Keratinocyte (primary cell): ENCODE results near the gene GHRHR. TPM values are rescaled to one million over a fixed set of nuclear protein-coding genes. Genes with fewer than 3 reads are reported as not detected.

Experiments
- DNase-seq: peaks from one replicate; pipeline ENCODE4 v3.0.0-alpha.2; 2011; ENCODE audit warnings: low read depth, missing footprints, low spot score
- FAIRE-seq: peaks from 2 replicates; lab custom pipeline; 2011; peaks lifted over from hg19 to GRCh38; lab: Jason Lieb, UNC
- H2AFZ ChIP-seq: 2 replicates; pipeline ENCODE4 v1.6.0; 2012; ENCODE audit warnings: low read length, control low read depth, inconsistent platforms; ENCODE audit not compliant: control insufficient read depth
- H3K27ac ChIP-seq: 2 replicates; pipeline ENCODE4 v1.5.1; 2011; ENCODE audit warnings: low read length; ENCODE audit not compliant: control insufficient read depth, insufficient read depth
- H3K27me3 ChIP-seq: 3 replicates; pipeline ENCODE4 v1.6.0; 2011; ENCODE audit warnings: low read length; ENCODE audit not compliant: control insufficient read depth, insufficient read depth; ENCODE audit errors: extremely low read depth
- H3K36me3 ChIP-seq, 2 experiments: 2 replicates in 1 of 2; 3 replicates in 1 of 2; pipeline ENCODE4 v1.5.1; 2011; ENCODE audit warnings: low read length in 2 of 2, mild to moderate bottlenecking in 1 of 2; ENCODE audit not compliant: control insufficient read depth in 2 of 2, insufficient read depth in 2 of 2; ENCODE audit errors: extremely low read depth in 1 of 2
- H3K4me1 ChIP-seq: 3 replicates; pipeline ENCODE4 v1.5.1; 2011; ENCODE audit warnings: low read length; ENCODE audit not compliant: control insufficient read depth, insufficient read depth; ENCODE audit errors: extremely low read depth
- H3K4me2 ChIP-seq: 3 replicates; pipeline ENCODE4 v1.6.0; 2011; ENCODE audit warnings: low read depth, low read length; ENCODE audit not compliant: control insufficient read depth, insufficient read depth; ENCODE audit errors: extremely low read depth
- H3K4me3 ChIP-seq, 3 experiments: fragments of 200-600 bp in 1 of 3; sonication (generic) in 1 of 3; 2 replicates in 2 of 3; 3 replicates in 1 of 3; pipeline ENCODE4 v1.5.1; 2011 to 2016; ENCODE audit warnings: low read length in 3 of 3, mild to moderate bottlenecking in 3 of 3, control low read depth in 2 of 3, inconsistent platforms in 1 of 3, low read depth in 1 of 3, mixed read lengths in 1 of 3, mixed run types in 1 of 3, moderate library complexity in 1 of 3; ENCODE audit not compliant: control insufficient read depth in 2 of 3, insufficient read depth in 2 of 3; ENCODE audit errors: extremely low read depth in 1 of 3
- H3K79me2 ChIP-seq: 2 replicates; pipeline ENCODE4 v1.6.0; 2012; ENCODE audit warnings: low read length; ENCODE audit not compliant: control insufficient read depth, insufficient read depth
- H3K9ac ChIP-seq: 3 replicates; pipeline ENCODE4 v1.6.0; 2011; ENCODE audit warnings: low read length; ENCODE audit not compliant: control insufficient read depth, insufficient read depth; ENCODE audit errors: extremely low read depth
- H3K9me1 ChIP-seq: 3 replicates; pipeline ENCODE4 v1.6.0; 2011; ENCODE audit warnings: low read length; ENCODE audit not compliant: control insufficient read depth, insufficient read depth; ENCODE audit errors: extremely low read depth
- H3K9me3 ChIP-seq: 2 replicates; pipeline ENCODE4 v1.5.1; 2012; ENCODE audit warnings: low read depth, low read length; ENCODE audit not compliant: control insufficient read depth
- H4K20me1 ChIP-seq: 3 replicates; pipeline ENCODE4 v1.6.0; 2011; ENCODE audit warnings: low read length; ENCODE audit not compliant: control insufficient read depth, insufficient read depth; ENCODE audit errors: extremely low read depth
- EZH2 ChIP-seq: IDR thresholded peaks from one replicate; pipeline ENCODE4 v1.6.1; 2012; ENCODE audit warnings: inconsistent platforms, mild to moderate bottlenecking, low read length, moderate library complexity
- dilution Hi-C: fragments of 300-500 bp; cut with MboI; formaldehyde crosslinking; loops from one replicate; pipeline ENCODE4 v1.7.0; 2020; ENCODE audit warnings: low sequenced_read_pairs; ENCODE audit not compliant: extremely low pct_ligation_motif_present
- polyA plus RNA-seq, 5 experiments: library from polyadenylated mRNA; depleted of rRNA in 3 of 5; stranded (reverse) in 3 of 5; stranded (forward) in 1 of 5; unstranded in 1 of 5; fragments of >200 nt; gene quantifications; 1 replicate in 1 of 5; 2 replicates in 3 of 5; 3 replicates in 1 of 5; pipeline versions ENCODE4 v1.2.1 to v1.2.3, GENCODE V29; 2011 to 2012; ENCODE audit warnings: missing spikeins in 2 of 5, low read depth in 1 of 5, low replicate concordance in 1 of 5
- TF ChIP-seq, protein P1 (sequence below), 3 experiments: IDR thresholded peaks in 1 of 3; conservative IDR thresholded peaks in 1 of 3; optimal IDR thresholded peaks in 1 of 3; 2 replicates in 2 of 3; 3 replicates in 1 of 3; pipeline versions ENCODE3 to v1.5.1; 2011; ENCODE audit warnings: low read length in 3 of 3, mild to moderate bottlenecking in 3 of 3, moderate library complexity in 2 of 3, control low read depth in 1 of 3, inconsistent platforms in 1 of 3; ENCODE audit not compliant: insufficient read depth in 2 of 3; ENCODE audit errors: extremely low read depth in 1 of 3

GHRHR gene
- polyA plus RNA-seq, 1 donor (not counting 4 experiments of a cell fraction or from before 2014, with no cell fraction given) = not detected

DNA sequence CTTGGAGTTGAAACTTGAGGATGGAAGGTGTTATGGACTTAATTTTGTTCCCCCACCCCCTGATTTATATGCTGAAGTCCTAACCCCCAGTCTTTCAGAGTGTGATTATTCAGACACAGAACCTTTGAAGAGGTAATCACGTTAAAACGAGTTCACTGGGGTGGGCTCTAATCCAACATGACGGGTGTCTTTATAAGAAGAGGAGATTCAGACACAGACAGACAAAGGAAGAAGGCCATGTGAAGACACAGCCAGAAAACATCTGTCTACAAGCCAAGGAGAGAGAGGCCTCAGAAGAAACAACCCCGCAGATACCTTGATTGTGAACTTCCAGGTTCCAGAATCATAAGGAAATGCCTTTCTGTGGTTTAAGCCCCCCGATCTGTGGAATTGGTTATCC lies 37.0 kb downstream of the GHRHR start:
- dilution Hi-C loops = no loop called here
- Histone ChIP-seq H3K9me3 (no peaks in the 10 kb centered on the region), H3K27me3 (peaks cover 4% of the 10 kb centered on the region), H3K36me3 (no peaks in the 10 kb centered on the region), H3K9ac (no peak overlapping the region), H3K4me1 (no peaks in the 10 kb centered on the region), H3K4me2 (no peak overlapping the region), H2AFZ (no peak overlapping the region), H3K27ac (no peak overlapping the region), H3K9me1 (no peaks in the 10 kb centered on the region), H3K4me3 (no peak overlapping the region), H3K79me2 (no peaks in the 10 kb centered on the region), H4K20me1 (no peaks in the 10 kb centered on the region)
- no peak for FAIRE-seq
- TF ChIP-seq, protein P1, sequence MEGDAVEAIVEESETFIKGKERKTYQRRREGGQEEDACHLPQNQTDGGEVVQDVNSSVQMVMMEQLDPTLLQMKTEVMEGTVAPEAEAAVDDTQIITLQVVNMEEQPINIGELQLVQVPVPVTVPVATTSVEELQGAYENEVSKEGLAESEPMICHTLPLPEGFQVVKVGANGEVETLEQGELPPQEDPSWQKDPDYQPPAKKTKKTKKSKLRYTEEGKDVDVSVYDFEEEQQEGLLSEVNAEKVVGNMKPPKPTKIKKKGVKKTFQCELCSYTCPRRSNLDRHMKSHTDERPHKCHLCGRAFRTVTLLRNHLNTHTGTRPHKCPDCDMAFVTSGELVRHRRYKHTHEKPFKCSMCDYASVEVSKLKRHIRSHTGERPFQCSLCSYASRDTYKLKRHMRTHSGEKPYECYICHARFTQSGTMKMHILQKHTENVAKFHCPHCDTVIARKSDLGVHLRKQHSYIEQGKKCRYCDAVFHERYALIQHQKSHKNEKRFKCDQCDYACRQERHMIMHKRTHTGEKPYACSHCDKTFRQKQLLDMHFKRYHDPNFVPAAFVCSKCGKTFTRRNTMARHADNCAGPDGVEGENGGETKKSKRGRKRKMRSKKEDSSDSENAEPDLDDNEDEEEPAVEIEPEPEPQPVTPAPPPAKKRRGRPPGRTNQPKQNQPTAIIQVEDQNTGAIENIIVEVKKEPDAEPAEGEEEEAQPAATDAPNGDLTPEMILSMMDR (optimal IDR thresholded peaks at IDR 0.05 in 1 of 3, IDR thresholded peaks at IDR 0.05 in 1 of 3, conservative IDR thresholded peaks at IDR 0.05 in 1 of 3; ENCODE audit: extremely low read depth in 1 of 3, insufficient read depth in 2 of 3, low read length in 3 of 3) = no peak
- no peak for TF ChIP-seq EZH2
- DNase-seq = no peak

DNA sequence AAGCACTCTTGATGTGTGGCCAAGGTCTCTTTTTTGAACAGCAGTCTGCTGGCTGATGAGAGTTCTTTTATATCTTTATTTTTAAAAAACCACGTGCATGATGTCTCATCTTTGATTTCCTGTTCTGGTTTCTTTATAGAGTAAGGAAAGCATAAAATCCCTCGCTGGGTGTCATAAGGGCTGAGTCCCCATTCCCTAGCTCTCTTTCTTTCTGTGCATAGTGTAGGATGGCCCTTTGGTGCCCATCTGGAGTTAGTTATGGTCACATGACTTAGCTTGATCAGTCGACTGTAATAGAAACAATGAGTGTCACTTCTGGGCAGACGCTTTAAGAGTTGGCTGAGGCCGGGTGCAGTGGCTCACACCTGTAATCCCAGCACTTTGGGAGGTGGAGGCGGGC lies 38.5 kb downstream of the GHRHR start:
- no peaks in the 10 kb centered on the region for H3K36me3 ChIP-seq
- no peak overlapping the region for H3K4me3 ChIP-seq
- no peak for DNase-seq
- H2AFZ ChIP-seq = no peak overlapping the region
- no peaks in the 10 kb centered on the region for H4K20me1 ChIP-seq
- no peak for TF ChIP-seq EZH2
- TF ChIP-seq, protein P1 (optimal IDR thresholded peaks at IDR 0.05 in 1 of 3, IDR thresholded peaks at IDR 0.05 in 1 of 3, conservative IDR thresholded peaks at IDR 0.05 in 1 of 3; ENCODE audit: extremely low read depth in 1 of 3, insufficient read depth in 2 of 3, low read length in 3 of 3) = no peak
- H3K9ac ChIP-seq = no peak overlapping the region
- FAIRE-seq = no peak
- no peaks in the 10 kb centered on the region for H3K4me1 ChIP-seq
- dilution Hi-C loops = no loop called here
- H3K9me3 ChIP-seq = no peaks in the 10 kb centered on the region
- no peaks in the 10 kb centered on the region for H3K79me2 ChIP-seq
- peaks cover 17% of the 10 kb centered on the region for H3K27me3 ChIP-seq
- H3K27ac ChIP-seq = no peak overlapping the region
- no peaks in the 10 kb centered on the region for H3K9me1 ChIP-seq
- H3K4me2 ChIP-seq = no peak overlapping the region
